CD14-positive monocyte (primary cell): ENCODE data around the gene LAMA4. TPM values are rescaled to one million over a fixed set of nuclear protein-coding genes. Genes with fewer than 3 reads are reported as not detected.
A peak's percentile ranks its signal among the peaks of the same experiment; 100 is the strongest.

Experiments
- DNase-seq, 3 donors: peaks; one replicate each; pipeline ENCODE4 v3.0.0-alpha.2; 2011 to 2022
- H2AFZ ChIP-seq: 2 replicates; pipeline ENCODE4 v1.6.0; 2012; ENCODE audit warnings: mild to moderate bottlenecking, low read depth, low read length, inconsistent platforms; ENCODE audit not compliant: insufficient read depth, poor library complexity, severe bottlenecking
- H3K27ac ChIP-seq, 2 donors: 1 replicate in 1 of 2; 2 replicates in 1 of 2; pipeline ENCODE4 v1.5.1; 2012 to 2013; ENCODE audit warnings: low read length in 2 of 2, control low read depth in 1 of 2, inconsistent platforms in 1 of 2, low read depth in 1 of 2, mild to moderate bottlenecking in 1 of 2
- H3K27me3 ChIP-seq, 2 donors: one replicate each; pipeline versions ENCODE4 v1.6.0 to v1.6.1; 2011 to 2013; ENCODE audit warnings: low read length in 2 of 2; ENCODE audit not compliant: control insufficient read depth in 2 of 2, insufficient read depth in 2 of 2
- H3K36me3 ChIP-seq, 2 donors: replicated peaks in 1 of 2; 1 replicate in 1 of 2; 2 replicates in 1 of 2; pipeline versions ENCODE4 v1.5.1 to v1.6.1; 2012 to 2013; ENCODE audit warnings: low read length in 2 of 2, control low read depth in 1 of 2, inconsistent platforms in 1 of 2, mild to moderate bottlenecking in 1 of 2; ENCODE audit not compliant: insufficient read depth in 2 of 2, control insufficient read depth in 1 of 2
- H3K4me1 ChIP-seq, 2 donors: 1 replicate in 1 of 2; 2 replicates in 1 of 2; pipeline versions ENCODE4 v1.5.1 to v1.6.1; 2012 to 2013; ENCODE audit warnings: low read length in 2 of 2, control low read depth in 1 of 2, inconsistent platforms in 1 of 2, mild to moderate bottlenecking in 1 of 2, moderate library complexity in 1 of 2; ENCODE audit not compliant: insufficient read depth in 2 of 2, control insufficient read depth in 1 of 2
- H3K4me2 ChIP-seq: replicated peaks from 2 replicates; pipeline ENCODE3; 2012; ENCODE audit warnings: low read length, moderate library complexity, mild to moderate bottlenecking; ENCODE audit not compliant: poor library complexity, severe bottlenecking; ENCODE audit errors: extremely low read depth
- H3K4me3 ChIP-seq, 3 experiments: fragments of 200-600 bp in 1 of 3; sonication (generic) in 1 of 3; replicated peaks in 1 of 3; 1 replicate in 2 of 3; 2 replicates in 1 of 3; pipeline ENCODE4 v1.5.1; 2011 to 2013; ENCODE audit warnings: low read length in 3 of 3, mild to moderate bottlenecking in 3 of 3, control low read depth in 2 of 3, low read depth in 2 of 3, inconsistent platforms in 1 of 3, moderate library complexity in 1 of 3
- H3K79me2 ChIP-seq: 2 replicates; pipeline ENCODE4 v1.6.0; 2012; ENCODE audit warnings: mild to moderate bottlenecking, control low read depth, inconsistent platforms, low read length, moderate library complexity; ENCODE audit not compliant: insufficient read depth
- H3K9ac ChIP-seq: 2 replicates; pipeline ENCODE4 v1.6.0; 2017; ENCODE audit warnings: low read length, mild to moderate bottlenecking; ENCODE audit not compliant: insufficient read depth, poor library complexity, severe bottlenecking
- H3K9me3 ChIP-seq, 2 donors: replicated peaks in 1 of 2; 1 replicate in 1 of 2; 2 replicates in 1 of 2; pipeline versions ENCODE4 v1.5.1 to v1.6.1; 2012 to 2013; ENCODE audit warnings: low read length in 2 of 2, control low read depth in 1 of 2; ENCODE audit not compliant: control insufficient read depth in 1 of 2, insufficient read depth in 1 of 2
- H4K20me1 ChIP-seq: 2 replicates; pipeline ENCODE4 v1.6.0; 2012; ENCODE audit warnings: mild to moderate bottlenecking, low read length, control low read depth, moderate library complexity; ENCODE audit not compliant: insufficient read depth
- H3K27ac Mint-ChIP-seq, 7 donors: one replicate each; pipeline ENCODE4 v1.8.0; 2020; ENCODE audit warnings: mild to moderate bottlenecking in 7 of 7, mixed read lengths in 7 of 7, moderate library complexity in 6 of 7, inconsistent platforms in 2 of 7
- H3K27me3 Mint-ChIP-seq, 3 donors: one replicate each; pipeline ENCODE4 v1.8.0; 2021 to 2022; ENCODE audit warnings: low read depth in 3 of 3, mild to moderate bottlenecking in 3 of 3, mixed read lengths in 3 of 3, moderate library complexity in 3 of 3, inconsistent platforms in 1 of 3
- H3K36me3 Mint-ChIP-seq, 2 donors: one replicate each; pipeline ENCODE4 v1.8.0; 2020; ENCODE audit warnings: mixed read lengths in 2 of 2, inconsistent platforms in 1 of 2, mild to moderate bottlenecking in 1 of 2
- H3K4me1 Mint-ChIP-seq: one replicate; pipeline ENCODE4 v1.8.0; 2020; ENCODE audit warnings: mild to moderate bottlenecking, mixed read lengths
- H3K4me3 Mint-ChIP-seq, 2 donors: one replicate each; pipeline ENCODE4 v1.8.0; 2020; ENCODE audit warnings: mild to moderate bottlenecking in 2 of 2, mixed read lengths in 2 of 2, moderate library complexity in 1 of 2
- H3K9me3 Mint-ChIP-seq, 7 donors: one replicate each; pipeline ENCODE4 v1.8.0; 2020 to 2022; ENCODE audit warnings: mixed read lengths in 7 of 7, mild to moderate bottlenecking in 6 of 7, moderate library complexity in 6 of 7, inconsistent platforms in 2 of 7
- CTCF ChIP-seq: fragments of 200-600 bp; IDR thresholded peaks from one replicate; pipeline ENCODE4 v1.8.0; 2022; ENCODE audit warnings: antibody characterized with exemption, mild to moderate bottlenecking
- WGBS: methylation state at CpG from one replicate; pipeline ENCODE4 v1.1.5; 2013; ENCODE audit warnings: missing lambda C conversion rate; ENCODE audit not compliant: insufficient coverage; 5-methylcytosine and 5-hydroxymethylcytosine counted together
- intact Hi-C, 2 donors: fragments of 100-400 bp; cut with micrococcal nuclease; formaldehyde crosslinking; loops; one replicate each; pipeline versions ENCODE4 v1.15.0 to v1.15.1; 2023
- polyA plus RNA-seq, 3 donors: library from polyadenylated mRNA; depleted of rRNA in 1 of 3; unstranded in 2 of 3; stranded (reverse) in 1 of 3; fragments of 300-500 nt in 2 of 3; fragments of >200 nt in 1 of 3; fragmentation: Illumina TruSeq in 2 of 3; gene quantifications; 1 replicate in 2 of 3; 2 replicates in 1 of 3; pipeline ENCODE4 v1.2.3, GENCODE V29; 2012 to 2021

Gene LAMA4
- polyA plus RNA-seq, 3 donors: not detected

- no peaks in the 10 kb centered on the region for H3K4me1 ChIP-seq
- no peak overlapping the region for H3K27ac ChIP-seq
- TF ChIP-seq CTCF: no peak
- no peak overlapping the region for H3K27ac Mint-ChIP-seq
- peaks cover 0 to 2% (median 0%) of the 10 kb centered on the region in 7 donors for H3K9me3 Mint-ChIP-seq
- H3K4me3 Mint-ChIP-seq: no peak overlapping the region
- H3K79me2 ChIP-seq: no peaks in the 10 kb centered on the region
- peaks cover 2 to 4% (median 2%) of the 10 kb centered on the region in 3 donors for H3K27me3 Mint-ChIP-seq
- intact Hi-C loops: no loop called here
- 75% methylated on average over 1 of the region's 2 CpGs for WGBS
- no peak overlapping the region for H3K4me2 ChIP-seq
- no peaks in the 10 kb centered on the region for H4K20me1 ChIP-seq
- no peak overlapping the region for H3K9ac ChIP-seq
- DNase-seq: no peak
- no peak overlapping the region for H3K4me3 ChIP-seq
- no peaks in the 10 kb centered on the region for H3K36me3 Mint-ChIP-seq
- no peaks in the 10 kb centered on the region for H3K36me3 ChIP-seq
- no peak overlapping the region for H2AFZ ChIP-seq
- H3K27me3 ChIP-seq: no peaks in the 10 kb centered on the region
- H3K9me3 ChIP-seq: no peaks in the 10 kb centered on the region
- H3K4me1 Mint-ChIP-seq: no peaks in the 10 kb centered on the region
Measured at GRCh38 chr6:112268654-112269053, 14.3 kb upstream of the LAMA4 start.

GRCh38 chr6:112268019-112268418 is 13.7 kb upstream of the LAMA4 start:
- no CpG with 5 or more reads among the region's 2 CpGs for whole genome bisulfite sequencing
- H3K27ac Mint-ChIP-seq: peak overlapping the region in 1 of 7 donors; percentile 2
- H3K36me3 Mint-ChIP-seq: no peaks in the 10 kb centered on the region
- H3K4me3 Mint-ChIP-seq: no peak overlapping the region
- intact Hi-C loops: no loop called here
- no peak for DNase-seq
- peaks cover 0 to 2% (median 0%) of the 10 kb centered on the region in 7 donors for H3K9me3 Mint-ChIP-seq
- peaks cover 2 to 4% (median 2%) of the 10 kb centered on the region in 3 donors for H3K27me3 Mint-ChIP-seq
- Histone ChIP-seq H3K9me3 (no peaks in the 10 kb centered on the region), H2AFZ (no peak overlapping the region), H3K27me3 (no peaks in the 10 kb centered on the region), H4K20me1 (no peaks in the 10 kb centered on the region), H3K79me2 (no peaks in the 10 kb centered on the region), H3K4me2 (no peak overlapping the region), H3K4me3 (no peak overlapping the region), H3K27ac (no peak overlapping the region), H3K4me1 (no peaks in the 10 kb centered on the region), H3K9ac (no peak overlapping the region), H3K36me3 (no peaks in the 10 kb centered on the region)
- H3K4me1 Mint-ChIP-seq: no peaks in the 10 kb centered on the region
- no peak for TF ChIP-seq CTCF
